Retina (tissue), 1 donor: ENCODE results near the gene CAMKK2.
A peak's percentile ranks its signal among the peaks of the same experiment; 100 is the strongest.
"Not testable (repeated sequence)": the region's sequence is repeated elsewhere in the genome, so short reads cannot be mapped to it uniquely, and the experiment has no call there.

ENCODE experiments used
- DNase-seq: peaks from one replicate; pipeline ENCODE4 v3.0.0-alpha.2; 2016

CAMKK2 gene

DNA sequence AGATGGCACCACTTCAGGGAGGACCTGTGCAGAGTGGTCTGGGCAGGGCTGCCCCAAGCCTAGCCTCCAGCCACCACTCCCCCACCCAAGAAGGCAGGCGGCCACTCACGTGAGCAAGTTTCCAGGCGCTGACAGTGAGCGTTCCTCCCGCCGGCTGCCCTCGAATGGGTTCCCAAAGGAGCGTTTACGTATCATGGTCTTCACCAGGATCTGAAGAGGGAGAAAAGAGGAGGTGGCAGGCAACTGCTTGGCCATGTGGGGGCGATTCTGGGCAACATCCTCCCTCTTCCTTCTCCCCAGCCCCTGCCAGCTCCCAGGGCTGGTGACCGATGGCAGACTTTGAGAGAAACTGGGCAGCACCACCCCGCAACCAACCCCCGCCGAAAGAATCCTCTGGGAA lies 51.5 kb downstream of the CAMKK2 start:
- DNase-seq, result no peak

DNA sequence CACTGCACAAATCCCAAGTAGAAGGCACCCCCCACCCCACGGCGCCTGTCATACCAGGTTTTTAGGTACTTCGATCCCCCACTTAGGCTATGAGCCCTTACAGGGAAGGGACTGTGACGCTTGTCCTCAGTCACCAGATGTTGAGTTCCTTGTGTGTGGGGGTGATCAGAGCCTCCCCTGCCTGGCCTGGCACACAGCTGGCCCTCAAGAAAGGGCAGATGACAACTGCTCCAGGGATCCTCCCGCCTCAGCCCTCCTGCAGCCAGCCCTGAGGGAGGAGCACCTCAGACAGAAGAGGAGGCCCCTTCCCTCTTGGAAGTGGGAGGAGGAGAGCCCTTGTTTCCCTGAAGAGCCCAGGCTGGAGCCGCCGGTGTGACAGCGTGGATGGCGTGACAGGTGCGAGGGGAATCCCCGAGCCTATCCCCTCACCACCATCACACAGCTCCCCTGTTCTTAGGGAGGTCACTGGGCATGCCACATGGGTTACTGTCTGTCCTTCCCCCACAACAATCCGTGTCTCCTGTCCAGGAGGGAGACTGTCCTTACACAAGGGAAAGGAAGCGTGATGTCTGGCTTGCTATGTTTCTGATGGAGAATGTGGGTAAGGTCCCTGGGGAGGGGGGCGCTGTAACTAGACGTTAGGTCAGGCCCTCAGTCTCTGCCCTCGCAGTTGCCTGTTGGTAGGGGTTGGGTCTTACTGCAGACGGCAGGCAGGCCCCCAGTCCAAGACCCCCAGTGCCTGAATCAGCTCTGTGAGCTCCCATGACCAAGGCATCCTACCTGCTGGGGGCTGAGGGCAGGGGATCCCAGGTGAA lies 55.1 kb downstream of the CAMKK2 start:
- peak; percentile 27 for DNase-seq

DNA sequence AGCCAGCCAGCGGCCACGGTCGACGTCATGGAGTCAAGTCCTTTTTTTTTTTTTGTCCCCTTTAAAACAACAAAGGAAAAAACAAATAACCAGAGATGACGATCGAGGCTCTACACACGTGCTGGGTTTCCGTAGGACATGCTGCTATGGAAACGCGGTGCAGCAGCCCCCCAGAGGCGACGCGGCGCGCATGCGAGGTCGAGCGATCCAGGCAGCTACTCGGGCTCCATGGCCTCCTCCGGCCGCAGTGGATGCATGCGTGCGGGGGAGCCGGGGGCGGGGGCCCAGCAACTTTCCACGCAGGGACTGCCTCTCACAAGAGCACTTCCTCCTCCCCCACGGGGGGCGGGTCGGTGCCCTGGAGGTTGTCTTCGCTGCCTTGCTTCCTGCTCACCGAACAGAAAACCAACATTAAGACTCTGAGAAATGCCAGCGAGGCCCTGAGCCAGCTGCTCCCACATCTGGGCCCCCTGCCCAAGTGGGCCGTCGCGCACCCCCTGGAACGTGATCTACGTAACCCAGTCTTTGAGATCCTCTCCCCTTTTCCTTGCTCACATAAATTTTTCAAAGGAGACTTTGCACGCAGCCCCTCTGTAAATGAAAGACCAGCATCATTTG lies 55.9 kb downstream of the CAMKK2 start:
- DNase-seq, result peak; percentile 35

DNA sequence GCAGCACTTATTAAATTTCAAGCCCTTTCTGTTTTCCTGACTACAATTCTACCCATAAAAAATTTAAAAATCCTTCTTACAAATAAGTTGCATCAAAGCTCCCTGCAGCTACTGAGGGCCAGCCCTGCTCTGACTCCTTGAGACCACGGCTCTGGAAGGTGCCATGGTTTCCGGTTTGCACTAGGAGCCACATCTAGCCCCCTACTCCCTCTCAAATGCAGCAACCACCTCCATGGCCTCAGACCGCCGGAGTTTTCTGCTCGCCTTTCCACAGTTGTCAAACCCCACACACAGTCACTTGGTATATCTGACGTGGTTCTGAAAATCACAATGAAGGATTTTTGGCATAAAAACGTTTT lies 56.5 kb downstream of the CAMKK2 start:
- no peak for DNase-seq

DNA sequence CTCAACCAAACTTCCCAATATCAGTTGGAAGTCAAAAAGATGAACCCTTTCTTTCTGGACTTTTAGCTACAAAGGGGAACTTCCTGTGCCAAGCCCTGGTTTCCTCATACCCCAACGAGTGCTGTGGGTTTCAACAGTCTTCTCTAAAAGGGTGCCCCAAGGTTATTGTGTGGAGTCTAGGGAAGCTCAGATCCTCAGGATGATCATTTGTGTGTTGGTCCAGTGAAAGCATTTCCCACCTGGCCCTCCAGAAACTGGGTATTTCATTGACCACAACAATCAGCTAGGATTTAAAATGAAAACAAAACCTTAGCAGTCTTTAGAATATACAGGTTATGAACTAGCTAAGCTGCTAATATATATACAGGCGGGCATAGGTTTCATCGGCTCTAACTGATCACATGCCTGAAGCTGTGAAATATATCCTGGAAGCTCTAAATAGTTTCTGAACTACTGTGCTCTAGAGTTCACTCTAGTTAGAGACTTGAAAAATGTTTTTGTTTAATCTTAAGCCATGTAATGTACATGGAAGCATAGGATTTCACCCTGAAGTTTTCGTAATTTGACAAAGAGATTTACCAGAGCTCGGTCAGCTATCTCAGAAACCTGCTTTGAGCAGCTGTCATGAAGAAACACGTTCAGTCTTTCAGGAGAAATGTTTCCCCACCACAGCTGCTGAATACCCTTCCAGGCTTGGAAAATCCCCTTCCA lies 57.0 kb downstream of the CAMKK2 start:
- no peak for DNase-seq

DNA sequence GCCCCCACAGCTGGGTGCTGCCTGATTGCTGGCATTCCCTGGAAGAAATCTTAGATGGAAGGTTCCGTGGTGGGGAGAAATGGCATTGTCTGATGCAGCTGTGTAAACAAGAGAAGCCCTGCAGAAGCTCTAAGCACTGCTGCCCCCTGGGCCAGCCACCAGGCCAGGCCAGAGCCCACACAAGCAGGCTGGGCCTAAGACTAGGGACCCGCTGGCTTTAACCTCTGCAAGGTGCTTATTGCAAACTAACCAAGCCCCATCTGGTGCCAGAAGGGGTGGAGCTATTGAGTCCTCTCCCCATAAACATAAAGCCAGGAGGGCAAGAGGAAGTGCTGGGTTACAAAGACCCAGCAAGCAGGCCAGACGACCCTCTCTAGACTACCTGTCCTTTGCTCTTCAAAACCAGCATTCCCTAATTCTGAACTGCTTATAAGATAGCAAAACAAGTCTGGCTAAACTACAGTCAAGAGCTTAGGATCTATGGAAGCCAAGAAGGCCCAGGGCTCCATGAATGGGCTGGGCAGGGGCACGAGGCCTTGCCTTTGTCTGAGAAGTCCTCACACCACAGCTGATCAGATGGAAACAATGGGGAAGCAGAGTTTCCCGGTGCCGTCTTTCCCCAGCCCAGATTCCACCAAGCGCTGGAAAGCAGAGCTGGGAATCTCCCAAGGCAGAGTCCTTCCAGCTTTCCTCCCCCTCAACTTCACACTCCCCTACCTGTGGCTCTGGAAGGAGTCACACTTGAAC lies 57.7 kb downstream of the CAMKK2 start:
- no peak for DNase-seq

DNA sequence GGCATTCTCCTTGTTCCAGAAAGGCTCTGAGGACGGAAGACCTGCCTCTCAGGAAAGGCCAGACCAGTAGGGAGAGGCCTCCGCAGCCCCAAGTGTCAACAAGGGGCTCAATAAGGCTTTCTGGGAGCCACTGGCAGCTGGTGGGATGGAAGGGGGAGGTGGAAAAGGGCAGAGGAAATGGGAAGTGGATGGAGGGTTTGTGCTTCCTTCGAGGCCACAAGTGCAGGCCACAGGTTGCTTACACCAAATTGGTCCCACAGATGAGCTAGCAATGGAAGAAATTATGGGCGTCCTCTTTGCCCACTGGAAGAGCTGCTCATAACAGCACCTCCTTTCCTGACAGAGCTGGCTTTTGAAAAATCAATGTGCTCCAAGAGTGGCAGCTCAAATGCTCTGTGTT lies 58.4 kb downstream of the CAMKK2 start:
- no peak for DNase-seq

DNA sequence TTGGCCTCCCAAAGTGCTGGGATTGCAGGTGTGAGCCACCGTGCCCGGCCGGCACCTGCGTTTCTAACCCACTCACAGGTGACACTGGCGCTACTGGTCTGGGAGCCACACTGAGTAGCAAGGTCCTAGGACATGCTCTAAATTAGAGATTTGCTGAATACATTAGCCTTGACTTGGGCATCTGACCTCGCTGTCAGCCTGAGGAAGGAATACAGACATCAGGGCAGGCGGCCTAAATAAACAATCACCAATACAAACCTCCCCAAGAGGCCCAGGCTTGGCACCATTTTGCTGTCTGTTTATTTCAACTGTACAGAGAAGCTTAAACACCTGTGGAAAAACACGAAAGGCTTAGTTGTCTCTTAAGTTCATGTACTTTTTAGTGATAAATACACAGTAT lies 59.1 kb downstream of the CAMKK2 start:
- DNase-seq, result no peak

DNA sequence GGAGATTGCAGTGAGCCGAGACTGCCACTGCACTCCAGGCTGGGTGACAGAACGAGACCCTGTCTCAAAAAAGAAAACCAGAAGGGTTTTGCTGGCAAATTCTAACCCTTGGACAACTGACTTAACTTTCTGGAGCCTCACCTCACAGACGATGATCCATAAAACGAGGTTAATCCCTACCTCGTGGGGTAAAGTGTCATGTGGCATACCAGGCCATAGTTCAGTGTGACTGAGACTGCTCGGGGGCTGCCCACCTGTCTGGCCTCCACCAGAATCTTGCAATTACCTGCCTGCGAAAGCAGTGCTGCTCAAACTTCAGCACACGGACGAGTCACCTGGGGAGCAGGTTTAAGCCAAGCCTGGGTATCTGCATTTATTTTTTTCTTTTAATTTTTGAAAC lies 59.7 kb downstream of the CAMKK2 start:
- DNase-seq, result no peak

DNA sequence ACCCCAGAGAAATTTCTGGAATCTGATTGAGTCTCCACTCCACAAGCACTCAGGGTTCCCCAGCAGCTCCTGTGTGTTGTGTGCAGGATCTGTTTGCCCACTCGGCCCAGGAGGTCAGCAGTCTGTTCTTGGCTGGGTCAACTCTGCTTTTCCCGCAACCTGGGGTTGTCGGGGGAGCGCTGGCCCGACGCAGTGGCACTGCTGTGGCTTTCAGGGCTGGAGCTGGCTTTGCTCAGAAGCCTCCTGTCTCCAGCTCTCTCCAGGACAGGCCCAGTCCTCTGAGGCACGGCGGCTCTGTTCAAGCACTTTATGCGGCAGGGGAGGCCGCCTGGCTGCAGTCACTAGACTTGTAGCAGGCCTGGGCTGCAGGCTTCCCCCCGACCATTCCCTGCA lies 62.9 kb downstream of the CAMKK2 start:
- DNase-seq, result no peak

DNA sequence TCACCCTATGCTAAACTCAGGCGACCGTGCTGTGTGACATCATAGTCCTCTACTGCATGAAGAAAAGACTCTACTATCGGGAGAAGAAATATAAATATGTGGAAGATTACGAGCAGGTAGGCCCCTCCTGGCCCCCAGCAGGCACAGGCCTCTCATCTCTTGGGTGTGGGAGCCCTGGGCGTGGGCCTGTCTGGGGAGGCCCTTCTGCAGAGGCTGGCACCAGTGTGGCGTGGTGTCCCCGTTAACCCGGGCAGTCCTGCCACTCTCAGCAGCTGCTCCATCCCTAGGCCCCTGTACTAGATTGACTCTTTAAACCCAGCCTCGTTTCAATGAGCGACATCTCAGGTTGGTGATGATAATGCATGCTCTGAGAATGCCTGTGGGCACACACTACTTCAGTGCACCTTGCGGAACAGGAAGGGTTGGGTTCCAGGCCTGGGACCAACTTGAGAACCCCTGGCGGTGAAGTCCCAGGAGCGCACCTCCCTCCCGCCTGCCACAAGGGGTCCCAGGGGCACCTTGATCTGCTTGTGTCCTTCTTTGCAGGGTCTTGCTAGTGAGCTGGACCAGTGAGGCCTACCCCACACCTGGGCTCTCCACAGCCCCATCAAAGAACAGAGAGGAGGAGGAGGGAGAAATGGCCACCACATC lies 63.4 kb downstream of the CAMKK2 start:
- no peak for DNase-seq

DNA sequence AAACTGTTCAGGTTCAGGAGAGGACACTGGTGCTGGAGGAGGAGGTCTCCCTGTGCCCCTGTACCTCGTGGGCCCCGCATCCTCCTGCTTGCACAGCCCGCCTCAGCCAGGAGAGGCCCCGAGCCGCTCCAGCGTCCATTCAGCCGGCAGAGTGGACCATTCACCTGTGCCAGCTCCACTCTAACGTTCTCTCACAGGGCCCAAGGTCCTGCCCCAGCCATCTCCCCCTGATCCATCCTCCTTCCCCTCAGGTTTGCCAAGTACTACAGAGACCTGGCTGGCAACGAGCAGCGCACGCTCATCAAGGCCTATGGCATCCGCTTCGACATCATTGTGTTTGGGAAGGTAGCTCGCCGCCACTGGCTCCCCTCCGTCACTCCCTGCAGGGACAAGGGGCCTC lies 64.3 kb downstream of the CAMKK2 start:
- no peak for DNase-seq

DNA sequence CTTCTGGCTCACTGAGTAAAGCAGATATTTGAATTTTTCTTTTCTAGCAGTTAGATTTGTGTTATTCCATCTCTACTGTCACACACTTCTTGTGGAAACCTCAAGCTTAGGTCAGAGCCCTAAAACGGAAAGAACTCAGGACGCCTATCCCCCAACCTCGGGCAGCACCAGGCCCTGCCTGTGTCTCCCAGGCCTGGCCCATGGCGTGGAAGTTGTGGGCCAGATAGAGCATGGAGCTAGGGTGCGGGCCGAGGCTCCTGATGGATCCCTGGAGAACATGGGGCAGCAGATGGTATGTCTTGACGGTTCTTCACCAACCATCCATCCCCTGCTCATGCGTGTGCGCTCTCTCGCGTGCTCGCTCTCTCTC lies 66.0 kb downstream of the CAMKK2 start:
- no peak for DNase-seq

DNA sequence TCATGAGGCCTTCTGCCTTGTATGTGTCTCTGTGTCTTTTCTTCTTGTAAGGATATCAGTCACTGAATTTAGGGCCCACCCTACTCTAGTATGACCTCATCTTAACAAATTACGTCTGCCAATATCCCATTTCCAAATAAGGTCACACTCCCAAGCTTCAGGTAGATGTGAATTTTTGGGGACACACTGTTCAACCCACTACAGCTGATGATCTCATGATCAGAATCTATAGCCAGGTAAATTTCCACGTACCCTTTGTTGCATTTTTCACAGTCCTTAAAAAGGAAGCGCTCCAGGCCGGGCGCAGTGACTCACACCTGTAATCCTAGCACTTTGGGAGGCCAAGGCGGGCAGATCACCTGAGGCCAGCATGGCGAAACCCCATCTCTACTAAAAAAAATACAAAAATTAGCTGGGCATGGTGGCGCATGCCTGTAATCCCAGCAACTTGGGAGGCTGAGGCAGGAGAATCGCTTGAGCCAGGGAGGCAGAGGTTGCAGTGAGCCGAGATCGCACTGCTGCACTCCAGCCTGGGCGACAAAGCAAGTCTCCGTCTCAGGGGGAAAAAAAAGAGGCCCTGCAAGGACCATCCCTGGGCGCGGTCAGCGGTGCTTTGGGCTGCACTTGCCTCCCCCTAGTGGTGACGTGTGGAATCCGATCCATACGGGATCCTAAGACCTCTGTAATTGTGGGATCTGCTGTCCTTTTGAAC lies 66.5 kb downstream of the CAMKK2 start:
- peak; percentile 65 for DNase-seq

DNA sequence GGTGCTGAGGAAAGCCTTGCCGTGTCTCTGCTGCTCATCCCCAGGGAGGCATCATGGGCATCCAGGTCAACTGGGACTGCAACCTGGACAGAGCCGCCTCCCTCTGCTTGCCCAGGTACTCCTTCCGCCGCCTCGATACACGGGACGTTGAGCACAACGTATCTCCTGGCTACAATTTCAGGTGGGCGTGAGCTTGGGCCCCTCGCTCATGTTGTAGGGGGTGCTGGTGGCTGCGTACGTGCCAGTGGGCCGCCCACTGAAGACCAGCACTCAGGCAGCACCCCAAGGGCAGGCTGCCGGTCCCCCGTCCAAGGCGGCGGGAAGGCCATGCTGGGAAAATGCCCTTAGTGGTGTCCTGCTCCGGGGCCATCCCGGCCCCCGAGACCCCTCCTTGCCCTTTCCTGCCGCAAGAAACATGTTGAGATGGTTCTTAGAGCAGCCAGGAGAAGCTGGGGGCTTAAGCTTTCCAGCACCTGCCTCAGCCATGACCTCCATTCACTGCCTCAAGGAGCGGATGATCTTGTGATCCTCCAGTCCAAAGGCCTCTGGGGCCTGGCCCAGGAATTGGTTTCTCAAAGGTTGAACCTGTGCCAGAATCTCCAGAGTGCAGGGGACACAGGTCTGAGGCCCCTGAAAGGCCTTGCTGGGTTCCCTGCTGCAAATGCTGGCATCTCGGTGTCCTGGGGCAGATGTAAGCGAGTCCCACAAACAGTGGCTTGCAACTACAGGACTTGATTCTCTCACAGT lies 67.4 kb downstream of the CAMKK2 start:
- no peak for DNase-seq

DNA sequence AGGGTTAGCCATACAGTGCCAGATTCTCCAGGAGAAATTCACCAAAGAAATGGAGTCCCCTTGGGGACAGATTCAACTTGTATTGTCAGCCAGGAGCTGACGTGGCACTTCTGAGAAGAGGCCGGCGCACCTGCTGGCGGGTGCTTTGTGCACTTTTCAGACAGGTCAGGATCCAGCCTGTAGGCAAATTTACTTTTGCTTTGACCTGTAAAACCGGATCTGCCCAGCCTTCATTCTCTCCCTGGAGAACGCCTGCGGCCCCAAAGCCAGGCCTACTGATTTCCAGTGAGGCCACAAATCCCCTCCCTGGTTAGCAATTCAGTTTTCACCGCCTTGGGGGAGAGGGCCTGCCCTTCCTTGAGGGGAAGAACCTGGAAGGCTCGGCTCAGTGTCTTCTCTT lies 69.2 kb downstream of the CAMKK2 start:
- DNase-seq, result no peak

DNA sequence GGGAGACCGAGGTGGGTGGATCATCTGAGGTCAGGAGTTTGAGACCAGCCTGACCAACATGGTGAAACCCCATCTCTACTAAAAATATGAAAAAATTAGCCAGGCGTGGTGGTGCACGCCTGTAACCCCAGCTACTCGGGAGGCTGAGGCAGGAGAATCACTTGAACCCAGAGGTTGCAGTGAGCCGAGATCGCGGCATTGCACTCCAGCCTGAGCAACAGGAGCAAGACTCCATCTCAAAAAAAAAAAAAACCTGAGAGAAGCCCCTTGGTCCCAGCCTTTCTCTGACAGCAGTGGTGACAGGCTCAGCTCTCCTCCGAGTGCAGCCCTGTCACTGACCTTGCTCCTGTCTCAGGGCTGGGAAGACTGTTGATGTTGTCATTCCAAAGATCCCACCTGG lies 69.6 kb downstream of the CAMKK2 start:
- not testable (repeated sequence) for DNase-seq

DNA sequence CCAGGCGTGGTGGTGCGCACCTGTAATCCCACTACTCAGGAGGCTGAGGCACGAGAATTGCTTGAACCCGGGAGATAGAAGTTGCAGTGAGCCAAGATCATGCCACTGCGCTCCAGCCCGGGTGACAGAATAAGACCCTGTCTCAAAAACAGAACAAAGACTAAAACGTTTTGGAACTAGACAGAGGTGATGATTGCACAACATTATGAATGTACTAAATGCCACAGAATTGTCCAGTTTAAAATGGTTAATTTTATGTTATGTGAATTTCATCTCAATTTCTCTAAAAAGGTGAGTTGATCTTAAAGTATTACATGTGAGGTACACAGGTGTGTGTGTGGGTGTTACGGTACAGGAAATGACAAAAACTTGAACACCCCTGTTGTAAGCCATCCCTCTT lies 70.1 kb downstream of the CAMKK2 start:
- DNase-seq, result no peak

DNA sequence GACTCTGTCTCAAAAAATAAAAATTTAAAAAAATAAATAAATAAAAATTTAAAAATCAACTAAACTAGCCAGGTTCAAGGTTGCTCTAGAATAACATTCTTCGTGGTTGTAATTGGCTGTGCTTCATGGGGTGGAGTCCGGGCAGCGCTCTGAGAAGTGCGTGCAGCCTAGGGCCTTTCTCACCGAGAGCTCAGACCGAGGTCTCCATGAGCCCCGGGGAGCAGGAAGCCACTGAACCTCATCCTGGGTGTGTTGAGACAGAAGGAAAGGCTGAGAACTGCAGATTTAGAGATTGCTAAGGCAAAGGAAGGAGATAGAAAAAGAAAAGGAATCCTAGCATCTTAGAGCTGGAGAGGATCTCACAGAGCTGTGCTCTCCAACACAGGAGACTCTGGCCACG lies 71.9 kb downstream of the CAMKK2 start:
- DNase-seq, result no peak

DNA sequence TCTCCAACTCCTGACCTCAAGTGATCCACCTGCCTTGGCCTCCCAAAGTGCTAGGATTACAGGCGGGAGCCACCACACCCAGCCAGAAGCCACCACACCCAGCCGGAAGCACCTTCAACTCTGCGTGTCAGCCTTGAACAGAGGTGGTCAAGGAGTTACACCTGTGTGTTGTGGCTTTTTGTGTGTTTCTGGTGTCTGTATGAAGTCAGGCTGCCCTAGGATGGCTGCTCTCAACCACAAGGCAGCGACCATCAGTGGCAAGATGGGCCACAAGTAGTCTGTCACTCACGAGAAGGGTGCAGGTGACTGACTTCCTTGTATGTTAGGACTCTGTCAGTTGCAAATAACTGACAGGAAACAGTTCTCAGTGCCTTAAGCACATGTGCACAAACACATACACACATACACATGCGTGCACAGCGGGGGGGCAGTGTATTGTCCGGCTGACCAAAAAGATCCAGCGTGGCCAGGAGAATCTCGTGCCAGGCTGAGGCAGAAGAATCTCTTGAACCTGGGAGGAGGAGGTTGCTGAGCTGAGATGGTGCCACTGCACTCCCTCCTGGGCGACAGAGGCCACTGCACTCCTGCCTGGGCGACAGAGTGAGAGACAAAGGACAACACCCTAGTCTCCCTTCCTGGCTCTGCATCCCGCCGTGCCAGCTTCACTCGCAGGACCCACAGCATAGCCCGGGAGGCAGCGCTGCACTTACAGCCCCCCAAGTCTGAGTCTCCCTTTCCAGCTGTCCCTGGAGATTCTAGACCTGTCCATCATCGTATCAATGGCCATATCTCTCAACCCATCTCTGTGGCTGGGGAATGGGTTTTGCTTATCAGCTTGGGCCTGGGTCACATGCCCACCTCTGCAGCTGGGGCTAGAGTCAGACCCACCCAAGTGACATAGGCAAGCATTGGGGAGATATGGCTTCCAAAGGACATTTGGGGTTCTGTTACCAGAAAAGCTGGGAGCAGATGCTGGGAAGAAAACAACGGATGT lies 72.9 kb downstream of the CAMKK2 start:
- DNase-seq, result no peak
